SJCRH30 (cell line): Measurements from ENCODE around the gene ANXA9. TPM values are rescaled to one million over a fixed set of nuclear protein-coding genes. Genes with fewer than 3 reads are reported as not detected.

ENCODE experiments used
- DNase-seq, 2 experiments: peaks; one replicate each; pipeline ENCODE4 v3.0.0-alpha.2; 2015 to 2020
- H3K27ac ChIP-seq: fragments of 250-450 bp; sonication (Bioruptor Pico); 2 replicates; pipeline ENCODE4 v1.5.1; 2020; ENCODE audit warnings: mild to moderate bottlenecking, moderate library complexity
- H3K27me3 ChIP-seq: fragments of 250-450 bp; sonication (Bioruptor Pico); 2 replicates; pipeline ENCODE4 v1.5.1; 2020; ENCODE audit warnings: mild to moderate bottlenecking, moderate library complexity
- H3K36me3 ChIP-seq: fragments of 250-450 bp; sonication (Bioruptor Pico); 2 replicates; pipeline ENCODE4 v1.5.1; 2020; ENCODE audit warnings: mild to moderate bottlenecking, moderate library complexity
- H3K4me1 ChIP-seq: fragments of 250-450 bp; sonication (Bioruptor Pico); 2 replicates; pipeline ENCODE4 v1.5.1; 2020; ENCODE audit warnings: mild to moderate bottlenecking, moderate library complexity
- H3K4me3 ChIP-seq: fragments of 250-450 bp; sonication (Bioruptor Pico); 2 replicates; pipeline ENCODE4 v1.5.1; 2020; ENCODE audit warnings: mild to moderate bottlenecking, moderate library complexity
- H3K9me3 ChIP-seq: fragments of 250-450 bp; sonication (Bioruptor Pico); replicated peaks from 2 replicates; pipeline ENCODE4 v1.5.1; 2020; ENCODE audit warnings: mild to moderate bottlenecking, moderate library complexity
- total RNA-seq: library from RNA; depleted of rRNA; stranded (reverse); fragments of >200 nt; shearing (Covaris generic); gene quantifications from 2 replicates; pipeline ENCODE4 v1.2.3, GENCODE V29; 2014; rRNA removed

Gene ANXA9
- total RNA-seq = not detected in 2 replicates

- Histone ChIP-seq H3K9me3 (no peaks in the 10 kb centered on the region), H3K36me3 (no peaks in the 10 kb centered on the region), H3K4me3 (no peak within 1 kb of the TSS), H3K27me3 (no peaks in the 10 kb centered on the region), H3K27ac (no peak within 1 kb of the TSS), H3K4me1 (peaks cover 26% of the 10 kb centered on the region; the same call in 1 of the 2 replicates)
- no peak for DNase-seq
These were observed at the start of gene ANXA9 for GRCh38 chr1:150981805-150982712. Gene ANXA9, plus strand, starts transcription at chr1:150982292. Its CDS starts 814 bp downstream, at chr1:150983106.

GRCh38 chr1:150944856-150945255, 37.2 kb upstream of the ANXA9 start:
- peaks cover 50% of the 10 kb centered on the region for H3K36me3 ChIP-seq
- H3K27me3 ChIP-seq = no peaks in the 10 kb centered on the region
- DNase-seq = no peak
- no peaks in the 10 kb centered on the region for H3K9me3 ChIP-seq
- no peaks in the 10 kb centered on the region for H3K4me1 ChIP-seq
- no peak overlapping the region for H3K27ac ChIP-seq
- no peak overlapping the region for H3K4me3 ChIP-seq

GRCh38 chr1:150954708-150955107, 27.4 kb upstream of the ANXA9 start:
- peaks cover 46% of the 10 kb centered on the region for H3K36me3 ChIP-seq
- H3K27ac ChIP-seq = no peak overlapping the region
- no peak overlapping the region for H3K4me3 ChIP-seq
- no peaks in the 10 kb centered on the region for H3K27me3 ChIP-seq
- no peaks in the 10 kb centered on the region for H3K9me3 ChIP-seq
- DNase-seq = no peak
- H3K4me1 ChIP-seq = no peaks in the 10 kb centered on the region

GRCh38 chr1:150955280-150955679, 26.8 kb upstream of the ANXA9 start:
- DNase-seq = no peak
- no peak overlapping the region for H3K27ac ChIP-seq
- no peaks in the 10 kb centered on the region for H3K27me3 ChIP-seq
- H3K36me3 ChIP-seq = peaks cover 50% of the 10 kb centered on the region
- no peaks in the 10 kb centered on the region for H3K4me1 ChIP-seq
- no peak overlapping the region for H3K4me3 ChIP-seq
- H3K9me3 ChIP-seq = no peaks in the 10 kb centered on the region

- Histone ChIP-seq H3K9me3 (no peaks in the 10 kb centered on the region), H3K27ac (no peak overlapping the region), H3K4me3 (no peak overlapping the region), H3K27me3 (no peaks in the 10 kb centered on the region), H3K36me3 (peaks cover 57% of the 10 kb centered on the region), H3K4me1 (no peaks in the 10 kb centered on the region)
- no peak for DNase-seq
These were observed 24.4 kb upstream of the ANXA9 start for GRCh38 chr1:150957666-150958065.

- H3K27me3 ChIP-seq = no peaks in the 10 kb centered on the region
- H3K4me3 ChIP-seq = no peak overlapping the region
- no peaks in the 10 kb centered on the region for H3K9me3 ChIP-seq
- no peak overlapping the region for H3K27ac ChIP-seq
- DNase-seq = no peak
- H3K36me3 ChIP-seq = peaks cover 69% of the 10 kb centered on the region
- no peaks in the 10 kb centered on the region for H3K4me1 ChIP-seq
These were observed 21.4 kb upstream of the ANXA9 start for GRCh38 chr1:150960646-150961045.

- no peak for DNase-seq
- Histone ChIP-seq H3K4me3 (no peak overlapping the region), H3K9me3 (no peaks in the 10 kb centered on the region), H3K27me3 (no peaks in the 10 kb centered on the region), H3K4me1 (no peaks in the 10 kb centered on the region), H3K36me3 (peaks cover 81% of the 10 kb centered on the region), H3K27ac (no peak overlapping the region)
These were observed 20.3 kb upstream of the ANXA9 start for GRCh38 chr1:150961756-150962155.

GRCh38 chr1:150963321-150964163, 18.6 kb upstream of the ANXA9 start:
- Histone ChIP-seq H3K36me3 (peaks cover 89% of the 10 kb centered on the region), H3K9me3 (no peaks in the 10 kb centered on the region)
- no peak for DNase-seq

GRCh38 chr1:150964164-150964489, 18.0 kb upstream of the ANXA9 start:
- Histone ChIP-seq H3K27me3 (no peaks in the 10 kb centered on the region), H3K4me1 (no peaks in the 10 kb centered on the region), H3K27ac (no peak overlapping the region), H3K4me3 (no peak overlapping the region), H3K36me3 (peaks cover 87% of the 10 kb centered on the region), H3K9me3 (no peaks in the 10 kb centered on the region)
- no peak for DNase-seq

More at GRCh38 chr1:150963321-150964163, 18.6 kb upstream of the ANXA9 start:
- H3K4me3 ChIP-seq = no peak overlapping the region
- H3K27ac ChIP-seq = no peak overlapping the region
- H3K4me1 ChIP-seq = no peaks in the 10 kb centered on the region
- H3K27me3 ChIP-seq = no peaks in the 10 kb centered on the region

- no peaks in the 10 kb centered on the region for H3K27me3 ChIP-seq
- H3K27ac ChIP-seq = no peak overlapping the region
- no peak overlapping the region for H3K4me3 ChIP-seq
- H3K9me3 ChIP-seq = no peaks in the 10 kb centered on the region
- H3K4me1 ChIP-seq = no peaks in the 10 kb centered on the region
- no peak for DNase-seq
- peaks cover 74% of the 10 kb centered on the region for H3K36me3 ChIP-seq
These were observed 16.5 kb upstream of the ANXA9 start for GRCh38 chr1:150965605-150966004.

GRCh38 chr1:150966011-150966410, 16.1 kb upstream of the ANXA9 start:
- H3K4me1 ChIP-seq = no peaks in the 10 kb centered on the region
- DNase-seq = no peak
- no peak overlapping the region for H3K27ac ChIP-seq
- no peaks in the 10 kb centered on the region for H3K27me3 ChIP-seq
- no peak overlapping the region for H3K4me3 ChIP-seq
- H3K9me3 ChIP-seq = no peaks in the 10 kb centered on the region
- peaks cover 70% of the 10 kb centered on the region for H3K36me3 ChIP-seq

- H3K27ac ChIP-seq = no peak overlapping the region
- DNase-seq = no peak
- no peak overlapping the region for H3K4me3 ChIP-seq
- H3K9me3 ChIP-seq = no peaks in the 10 kb centered on the region
- H3K4me1 ChIP-seq = peaks cover 12% of the 10 kb centered on the region
- H3K27me3 ChIP-seq = no peaks in the 10 kb centered on the region
- peaks cover 63% of the 10 kb centered on the region for H3K36me3 ChIP-seq
These were observed 14.2 kb upstream of the ANXA9 start for GRCh38 chr1:150967936-150968335.

- Histone ChIP-seq H3K36me3 (peaks cover 59% of the 10 kb centered on the region), H3K9me3 (no peaks in the 10 kb centered on the region), H3K27ac (no peak overlapping the region), H3K4me3 (no peak overlapping the region), H3K27me3 (no peaks in the 10 kb centered on the region), H3K4me1 (peaks cover 18% of the 10 kb centered on the region)
- DNase-seq = no peak
These were observed 13.6 kb upstream of the ANXA9 start for GRCh38 chr1:150968491-150968890.

GRCh38 chr1:150969626-150970025, 12.5 kb upstream of the ANXA9 start:
- Histone ChIP-seq H3K9me3 (no peaks in the 10 kb centered on the region), H3K27me3 (no peaks in the 10 kb centered on the region), H3K36me3 (peaks cover 48% of the 10 kb centered on the region), H3K4me1 (peaks cover 18% of the 10 kb centered on the region), H3K27ac (no peak overlapping the region), H3K4me3 (no peak overlapping the region)
- no peak for DNase-seq
